ENCODE measurements around the gene EXOC8.

The EXOC8 gene

GRCh38 chr1:231363624-231364023 lies 26.0 kb upstream of the EXOC8 start:
- no peak overlapping the region for H3K4me3 ChIP-seq (ENCODE audit: low read length)
- TF ChIP-seq CTCF (conservative IDR thresholded peaks at IDR 0.05; ENCODE audit: low read length): no peak
- DNase-seq (ENCODE audit: low read depth): no peak

- no peak for TF ChIP-seq CTCF (conservative IDR thresholded peaks at IDR 0.05; ENCODE audit: low read length)
Observed at GRCh38 chr1:231362325-231362724, 24.7 kb upstream of the EXOC8 start.

GRCh38 chr1:231359113-231359512 lies 21.5 kb upstream of the EXOC8 start:
- H3K4me3 ChIP-seq (ENCODE audit: low read length): no peak overlapping the region
- peak; percentile 95 for DNase-seq (ENCODE audit: low read depth)
- TF ChIP-seq CTCF (conservative IDR thresholded peaks at IDR 0.05; ENCODE audit: low read length): no peak

More at GRCh38 chr1:231362325-231362724, 24.7 kb upstream of the EXOC8 start:
- DNase-seq (ENCODE audit: low read depth): no peak
- H3K4me3 ChIP-seq (ENCODE audit: low read length): no peak overlapping the region

GRCh38 chr1:231357831-231358354 lies 20.2 kb upstream of the EXOC8 start:
- no peak overlapping the region for H3K4me3 ChIP-seq (ENCODE audit: low read length)
- peak; percentile 84 for TF ChIP-seq CTCF (conservative IDR thresholded peaks at IDR 0.05; ENCODE audit: low read length)
- DNase-seq (ENCODE audit: low read depth): peak; percentile 78

- no peak overlapping the region for H3K4me3 ChIP-seq (ENCODE audit: low read length)
- no peak for TF ChIP-seq CTCF (conservative IDR thresholded peaks at IDR 0.05; ENCODE audit: low read length)
- no peak for DNase-seq (ENCODE audit: low read depth)
Observed at GRCh38 chr1:231357187-231357772, 19.6 kb upstream of the EXOC8 start.

- H3K4me3 ChIP-seq (ENCODE audit: low read length): no peak overlapping the region
- DNase-seq (ENCODE audit: low read depth): no peak
- no peak for TF ChIP-seq CTCF (conservative IDR thresholded peaks at IDR 0.05; ENCODE audit: low read length)
Observed at GRCh38 chr1:231355171-231355570, 17.5 kb upstream of the EXOC8 start.

GRCh38 chr1:231354330-231355020 lies 16.8 kb upstream of the EXOC8 start:
- H3K4me3 ChIP-seq (ENCODE audit: low read length): no peak overlapping the region
- no peak for DNase-seq (ENCODE audit: low read depth)
- no peak for TF ChIP-seq CTCF (conservative IDR thresholded peaks at IDR 0.05; ENCODE audit: low read length)
